ENCODE measurements around the gene GPHA2.

Gene GPHA2

GRCh38 chr11:64929625-64930024 lies 6.1 kb downstream of the GPHA2 start:
- DNase-seq = no peak

- DNase-seq = no peak
Observed at GRCh38 chr11:64928957-64929356, 6.7 kb downstream of the GPHA2 start.

DNA sequence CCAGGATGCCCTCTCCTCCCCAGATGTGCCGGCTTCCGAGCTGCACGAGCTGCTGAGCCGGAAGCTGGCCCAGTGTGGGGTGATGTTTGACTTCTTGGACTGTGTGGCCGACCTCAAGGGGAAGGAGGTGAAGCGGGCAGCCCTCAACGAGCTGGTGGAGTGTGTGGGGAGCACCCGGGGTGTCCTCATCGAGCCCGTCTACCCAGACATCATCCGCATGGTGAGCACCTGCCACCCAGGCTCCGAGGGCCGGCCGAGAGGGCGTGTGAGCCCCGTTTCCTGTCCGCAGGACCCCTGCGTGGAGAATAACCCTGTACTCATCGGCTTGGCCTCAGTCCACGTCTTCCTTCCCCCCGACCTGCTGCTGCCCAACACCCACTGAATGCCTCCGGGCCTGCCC lies 9.0 kb downstream of the GPHA2 start:
- no peak for DNase-seq

- DNase-seq = no peak
Observed at GRCh38 chr11:64925536-64926436, 9.9 kb downstream of the GPHA2 start.

GRCh38 chr11:64924910-64925284 lies 10.8 kb downstream of the GPHA2 start:
- DNase-seq = no peak

DNA sequence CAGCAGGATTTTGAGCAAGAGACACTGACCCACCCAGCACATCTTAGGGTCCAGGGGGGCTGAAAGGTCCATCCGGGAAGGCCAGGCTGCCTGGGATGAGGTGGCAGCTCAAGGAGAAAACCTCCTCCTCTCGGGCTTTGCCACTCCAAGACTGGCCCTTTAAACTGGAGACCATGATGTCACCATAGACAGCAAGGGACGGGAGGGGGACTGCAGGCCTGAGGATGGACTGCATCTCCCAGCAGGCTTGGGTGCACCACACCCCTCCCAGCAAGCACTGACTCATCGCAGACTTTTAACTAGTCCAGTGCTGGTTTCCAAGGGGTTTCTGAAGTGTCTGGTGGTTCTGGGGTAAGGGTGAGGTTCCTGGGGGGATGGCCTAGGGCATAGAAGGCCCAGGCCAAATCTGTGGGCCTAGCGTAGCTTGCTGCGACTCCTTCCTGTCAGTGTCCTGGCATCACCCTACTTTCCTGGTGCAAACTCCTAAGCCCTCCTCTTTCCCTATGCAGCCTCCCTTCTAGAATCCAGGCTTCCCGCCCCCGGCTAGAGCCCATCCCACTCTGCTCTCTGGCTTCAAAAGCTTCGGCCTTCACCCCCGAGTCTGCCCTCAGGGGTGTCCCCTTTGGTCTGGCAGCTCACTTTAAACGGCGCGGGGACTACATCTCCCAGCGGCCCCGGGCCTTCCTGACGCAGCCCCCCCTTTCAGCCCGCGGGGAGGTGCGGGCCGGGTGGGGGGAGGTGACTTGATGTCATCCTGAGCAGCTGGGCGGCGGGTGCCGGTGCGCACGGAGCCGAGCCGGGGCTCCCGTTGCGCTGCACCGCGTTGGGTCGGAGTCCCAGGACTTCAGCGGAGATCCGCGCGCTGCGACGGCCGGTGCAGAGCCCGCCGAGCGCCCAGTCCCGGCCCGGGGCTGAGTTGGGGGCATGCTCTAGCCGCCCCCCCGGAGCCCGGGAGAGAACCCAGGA lies 11.5 kb downstream of the GPHA2 start, which contains the start of gene PPP2R5B:
TSS of gene PPP2R5B (plus strand) at position 746 of the 966 bp plus-strand sequence. CDS start 1,046 bp downstream, outside the sequence.
- DNase-seq = peak; percentile 89

GRCh38 chr11:64923151-64923661 lies 12.5 kb downstream of the GPHA2 start:
- no peak for DNase-seq

DNA sequence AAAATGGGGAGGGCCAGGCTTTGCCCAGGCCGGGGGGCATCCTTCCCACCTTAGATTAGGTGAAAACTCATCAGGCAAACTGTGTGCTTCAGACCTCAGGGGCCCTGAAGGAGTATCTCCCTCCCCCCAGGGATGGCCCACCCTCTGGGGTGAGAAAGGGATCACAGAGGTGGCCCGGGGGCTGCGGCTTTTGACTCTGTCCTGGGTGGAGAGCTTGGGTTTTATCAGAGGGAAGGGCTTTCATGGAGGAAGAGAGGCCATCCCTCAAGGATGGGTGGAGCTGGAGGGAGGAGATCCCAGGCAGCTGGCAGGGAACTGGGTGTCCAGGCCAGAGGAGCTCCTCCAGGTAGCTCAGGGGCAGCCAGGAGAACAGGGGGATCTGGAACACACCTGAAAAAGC lies 14.3 kb downstream of the GPHA2 start:
- DNase-seq = no peak

- DNase-seq = no peak
Observed at GRCh38 chr11:64920124-64920523, 15.6 kb downstream of the GPHA2 start.

DNA sequence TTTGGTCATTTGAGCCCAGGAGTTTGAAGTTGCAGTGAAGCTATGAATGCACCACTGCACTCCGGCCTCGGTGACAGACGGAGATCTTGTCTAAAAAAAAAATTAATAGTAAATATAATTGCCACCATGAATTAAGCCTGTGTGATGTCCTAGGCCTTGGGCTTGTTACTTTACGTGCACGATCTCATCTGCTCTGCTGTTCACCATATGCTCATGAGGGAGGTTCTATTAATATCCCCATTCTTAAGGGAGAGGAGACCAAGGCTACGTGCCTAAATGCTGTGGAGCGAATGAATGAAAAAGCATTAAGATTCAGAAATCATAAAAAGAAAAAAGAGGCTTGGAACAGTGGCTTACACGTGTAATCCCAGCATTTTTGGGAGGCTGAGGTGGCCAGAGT lies 16.1 kb downstream of the GPHA2 start:
- no peak for DNase-seq

DNA sequence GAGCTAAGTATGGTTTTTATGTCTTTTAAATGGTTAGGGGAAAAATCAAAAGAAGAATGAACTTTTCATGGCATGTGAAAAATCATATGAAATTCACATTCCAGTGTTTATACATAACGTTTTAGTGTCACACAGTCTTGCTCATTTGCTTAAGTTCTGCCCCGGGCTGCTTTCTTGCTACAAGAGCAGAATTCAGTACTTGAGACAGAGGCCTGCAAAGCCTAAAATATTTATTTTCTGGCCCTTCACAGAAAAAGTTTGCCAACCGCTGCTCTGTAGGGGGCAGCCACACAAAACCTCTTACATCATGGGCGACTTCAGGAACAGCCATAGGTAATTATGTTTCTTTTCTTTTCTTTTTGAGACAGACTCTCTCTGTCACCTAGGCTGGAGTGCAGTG lies 17.7 kb downstream of the GPHA2 start:
- DNase-seq = no peak

DNA sequence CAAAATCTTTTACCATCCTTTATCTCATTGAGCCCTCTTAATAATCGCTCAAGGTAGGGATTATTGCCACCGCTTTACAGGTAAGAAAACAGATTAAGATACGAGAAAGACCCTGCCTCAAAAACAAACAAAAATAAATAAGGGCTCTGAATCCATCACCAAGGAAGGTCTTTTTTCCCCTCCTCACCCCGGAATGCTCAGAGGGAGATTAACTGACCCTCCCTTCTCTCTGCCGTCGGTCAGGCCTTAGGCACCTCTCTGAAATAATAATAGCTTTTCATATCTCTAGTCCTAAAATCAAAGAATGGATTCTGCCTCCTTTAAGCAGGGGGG lies 18.1 kb downstream of the GPHA2 start:
- DNase-seq = no peak

GRCh38 chr11:64916775-64917662 lies 18.7 kb downstream of the GPHA2 start, which contains the start of gene ATG2A:
TSS of gene ATG2A (minus strand) at chr11:64917209. CDS start at chr11:64917135, 74 bp downstream.
- peak; percentile 98 for DNase-seq

- peak; percentile 24 for DNase-seq
Observed at GRCh38 chr11:64916040-64916774, 19.5 kb downstream of the GPHA2 start.

DNA sequence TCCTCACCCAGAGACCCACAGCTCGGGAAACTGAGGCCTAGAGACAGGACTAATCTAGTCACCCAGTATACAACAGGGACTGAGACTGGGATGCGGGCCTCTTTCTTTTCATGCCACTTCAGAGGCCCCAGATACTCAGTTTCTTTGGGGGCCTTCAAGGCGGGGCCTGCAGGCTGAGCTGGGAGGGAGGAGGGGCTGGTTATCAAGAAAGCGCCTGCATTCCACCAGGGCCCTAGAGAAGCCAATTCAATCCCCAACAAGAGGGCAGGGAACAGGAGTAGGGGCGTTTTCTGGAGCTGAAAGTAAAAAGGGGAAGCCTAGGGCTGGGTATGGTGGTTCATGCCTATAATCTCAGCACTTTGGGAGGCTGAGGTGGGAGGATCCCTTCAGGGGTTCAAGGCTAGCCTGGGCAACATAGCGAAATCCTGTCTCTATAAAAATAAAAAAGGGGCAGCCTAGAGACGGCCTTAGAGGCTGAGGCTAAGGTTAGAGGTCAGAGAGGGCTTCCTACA lies 20.3 kb downstream of the GPHA2 start:
- DNase-seq = no peak

GRCh38 chr11:64914123-64914522 lies 21.6 kb downstream of the GPHA2 start:
- DNase-seq = no peak

- DNase-seq = no peak
Observed at GRCh38 chr11:64913171-64913727, 22.4 kb downstream of the GPHA2 start.

DNA sequence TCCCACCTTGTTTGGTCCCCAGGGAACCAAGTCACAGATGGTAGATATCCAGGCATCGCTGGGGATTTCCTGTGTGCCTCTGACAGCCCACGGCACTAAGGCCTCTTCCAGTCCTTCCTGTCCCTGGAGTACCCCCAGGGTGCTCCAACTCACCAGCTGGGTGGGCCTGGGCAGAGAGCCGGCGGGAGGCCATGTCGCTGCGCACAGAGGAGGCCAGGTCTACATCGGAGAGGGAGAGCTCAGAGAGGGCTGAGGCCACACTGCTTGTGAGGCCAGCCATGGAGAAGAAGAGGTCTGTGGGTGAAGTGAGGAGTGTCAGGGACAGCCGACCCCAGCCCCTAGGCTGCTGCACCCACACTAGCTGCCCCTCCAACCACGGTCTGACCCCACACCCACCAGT lies 24.0 kb downstream of the GPHA2 start:
- DNase-seq = no peak

- no peak for DNase-seq
Observed at GRCh38 chr11:64911142-64911541, 24.6 kb downstream of the GPHA2 start.

GRCh38 chr11:64910451-64911093 lies 25.1 kb downstream of the GPHA2 start:
- DNase-seq = no peak
